C4-2B (cell line): ENCODE results near the gene FOXJ3.

Source experiments
- ZFX ChIP-seq: fragments of 450-650 bp; IDR thresholded peaks from 2 replicates; pipeline ENCODE4 v1.6.1; 2017
- TF ChIP-seq, protein P1 (sequence below): fragments of 450-650 bp; conservative IDR thresholded peaks from 2 replicates; pipeline ENCODE4 v1.5.1; 2017; ENCODE audit warnings: mild to moderate bottlenecking

- TF ChIP-seq, protein P1, sequence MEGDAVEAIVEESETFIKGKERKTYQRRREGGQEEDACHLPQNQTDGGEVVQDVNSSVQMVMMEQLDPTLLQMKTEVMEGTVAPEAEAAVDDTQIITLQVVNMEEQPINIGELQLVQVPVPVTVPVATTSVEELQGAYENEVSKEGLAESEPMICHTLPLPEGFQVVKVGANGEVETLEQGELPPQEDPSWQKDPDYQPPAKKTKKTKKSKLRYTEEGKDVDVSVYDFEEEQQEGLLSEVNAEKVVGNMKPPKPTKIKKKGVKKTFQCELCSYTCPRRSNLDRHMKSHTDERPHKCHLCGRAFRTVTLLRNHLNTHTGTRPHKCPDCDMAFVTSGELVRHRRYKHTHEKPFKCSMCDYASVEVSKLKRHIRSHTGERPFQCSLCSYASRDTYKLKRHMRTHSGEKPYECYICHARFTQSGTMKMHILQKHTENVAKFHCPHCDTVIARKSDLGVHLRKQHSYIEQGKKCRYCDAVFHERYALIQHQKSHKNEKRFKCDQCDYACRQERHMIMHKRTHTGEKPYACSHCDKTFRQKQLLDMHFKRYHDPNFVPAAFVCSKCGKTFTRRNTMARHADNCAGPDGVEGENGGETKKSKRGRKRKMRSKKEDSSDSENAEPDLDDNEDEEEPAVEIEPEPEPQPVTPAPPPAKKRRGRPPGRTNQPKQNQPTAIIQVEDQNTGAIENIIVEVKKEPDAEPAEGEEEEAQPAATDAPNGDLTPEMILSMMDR, result no peak
- no peak for TF ChIP-seq ZFX
Observed at GRCh38 chr1:42136466-42136865, 198.6 kb downstream of the FOXJ3 start.
